ENCODE results near the gene CACNB3.

DNA sequence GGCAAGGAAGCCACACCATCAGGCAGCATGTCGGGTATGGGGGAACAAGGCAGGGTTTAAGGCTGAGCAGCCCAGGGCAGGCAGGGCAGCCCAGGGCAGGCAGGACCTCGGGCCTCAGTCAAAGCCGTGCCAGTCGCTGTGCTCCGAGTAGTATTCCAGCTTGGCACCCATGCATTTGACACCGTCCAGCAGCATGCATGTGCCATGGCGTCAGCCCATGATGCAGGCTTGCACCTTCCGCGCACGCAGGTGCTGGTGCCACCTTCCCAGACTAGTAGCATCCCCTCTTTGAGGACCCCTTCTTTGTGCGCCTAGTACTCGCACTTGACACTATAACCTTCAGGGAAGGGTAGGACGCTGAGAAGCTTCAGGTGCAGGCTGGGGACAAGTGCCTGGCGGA lies 17.8 kb upstream of the CACNB3 start:
- no peak for TF ChIP-seq SIN3B (IDR thresholded peaks at IDR 0.05; ENCODE audit: low read length)
- TF ChIP-seq, protein P1, sequence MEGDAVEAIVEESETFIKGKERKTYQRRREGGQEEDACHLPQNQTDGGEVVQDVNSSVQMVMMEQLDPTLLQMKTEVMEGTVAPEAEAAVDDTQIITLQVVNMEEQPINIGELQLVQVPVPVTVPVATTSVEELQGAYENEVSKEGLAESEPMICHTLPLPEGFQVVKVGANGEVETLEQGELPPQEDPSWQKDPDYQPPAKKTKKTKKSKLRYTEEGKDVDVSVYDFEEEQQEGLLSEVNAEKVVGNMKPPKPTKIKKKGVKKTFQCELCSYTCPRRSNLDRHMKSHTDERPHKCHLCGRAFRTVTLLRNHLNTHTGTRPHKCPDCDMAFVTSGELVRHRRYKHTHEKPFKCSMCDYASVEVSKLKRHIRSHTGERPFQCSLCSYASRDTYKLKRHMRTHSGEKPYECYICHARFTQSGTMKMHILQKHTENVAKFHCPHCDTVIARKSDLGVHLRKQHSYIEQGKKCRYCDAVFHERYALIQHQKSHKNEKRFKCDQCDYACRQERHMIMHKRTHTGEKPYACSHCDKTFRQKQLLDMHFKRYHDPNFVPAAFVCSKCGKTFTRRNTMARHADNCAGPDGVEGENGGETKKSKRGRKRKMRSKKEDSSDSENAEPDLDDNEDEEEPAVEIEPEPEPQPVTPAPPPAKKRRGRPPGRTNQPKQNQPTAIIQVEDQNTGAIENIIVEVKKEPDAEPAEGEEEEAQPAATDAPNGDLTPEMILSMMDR (CRISPR knock-in tag; IDR thresholded peaks at IDR 0.05): no peak
